ENCODE measurements around the gene ERC1.

Gene ERC1

DNA sequence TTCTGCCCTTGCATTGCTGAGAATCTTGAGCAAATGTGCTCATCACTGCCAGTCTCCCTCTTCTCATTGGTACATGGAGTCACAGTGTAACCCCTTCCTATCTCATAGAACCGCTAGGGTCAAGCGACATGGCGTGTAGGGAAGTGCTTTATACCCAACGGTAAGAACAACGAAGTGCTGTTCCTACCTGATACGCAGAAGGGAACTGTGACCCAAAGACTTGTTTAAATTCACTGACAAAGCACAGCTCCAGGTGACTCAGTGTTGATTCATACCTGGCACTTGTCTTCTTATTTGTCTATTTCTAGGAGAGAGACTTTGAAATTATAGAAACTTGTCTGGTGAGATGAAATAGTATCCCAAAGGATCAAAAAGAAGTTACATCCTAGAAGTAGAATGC is 549.7 kb downstream of the ERC1 start:
- DNase-seq (ENCODE audit: low spot score), result peak; percentile 62
- ChIA-PET CTCF (interaction anchor here (0.6 to 0.7 kb wide), 2 partner anchors 10 to 229 kb away, joined by 3 read pairs; no protein-coding TSS in a partner anchor), POLR2A (ENCODE audit: low non-redundant PET) (interaction anchor here (0.7 kb wide), 1 partner anchor 26 kb away, joined by 3 read pairs; no protein-coding TSS in a partner anchor)
- TF ChIP-seq, protein P1, sequence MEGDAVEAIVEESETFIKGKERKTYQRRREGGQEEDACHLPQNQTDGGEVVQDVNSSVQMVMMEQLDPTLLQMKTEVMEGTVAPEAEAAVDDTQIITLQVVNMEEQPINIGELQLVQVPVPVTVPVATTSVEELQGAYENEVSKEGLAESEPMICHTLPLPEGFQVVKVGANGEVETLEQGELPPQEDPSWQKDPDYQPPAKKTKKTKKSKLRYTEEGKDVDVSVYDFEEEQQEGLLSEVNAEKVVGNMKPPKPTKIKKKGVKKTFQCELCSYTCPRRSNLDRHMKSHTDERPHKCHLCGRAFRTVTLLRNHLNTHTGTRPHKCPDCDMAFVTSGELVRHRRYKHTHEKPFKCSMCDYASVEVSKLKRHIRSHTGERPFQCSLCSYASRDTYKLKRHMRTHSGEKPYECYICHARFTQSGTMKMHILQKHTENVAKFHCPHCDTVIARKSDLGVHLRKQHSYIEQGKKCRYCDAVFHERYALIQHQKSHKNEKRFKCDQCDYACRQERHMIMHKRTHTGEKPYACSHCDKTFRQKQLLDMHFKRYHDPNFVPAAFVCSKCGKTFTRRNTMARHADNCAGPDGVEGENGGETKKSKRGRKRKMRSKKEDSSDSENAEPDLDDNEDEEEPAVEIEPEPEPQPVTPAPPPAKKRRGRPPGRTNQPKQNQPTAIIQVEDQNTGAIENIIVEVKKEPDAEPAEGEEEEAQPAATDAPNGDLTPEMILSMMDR (conservative IDR thresholded peaks at IDR 0.05; ENCODE audit: low read depth), result no peak
- no peak overlapping the region for H3K27ac ChIP-seq

DNA sequence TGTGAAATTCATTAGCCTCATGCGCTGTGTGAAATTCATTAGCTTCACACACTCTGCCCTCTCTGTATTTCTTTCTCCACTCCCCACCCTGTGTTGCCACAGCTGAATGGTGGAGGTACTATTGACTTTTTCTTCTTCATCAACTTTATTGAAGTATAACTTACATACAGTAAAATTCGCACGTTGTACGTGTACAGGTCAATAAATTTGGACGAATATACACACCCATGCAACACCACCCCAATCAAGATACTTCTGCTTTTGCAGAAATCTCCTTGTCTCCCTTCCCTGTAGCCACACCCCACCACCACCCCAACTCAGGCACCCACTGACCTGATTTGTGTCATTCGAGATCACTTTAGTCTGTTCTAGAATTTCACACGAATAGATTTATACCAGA is 551.6 kb downstream of the ERC1 start:
- POLR2A ChIA-PET (ENCODE audit: low non-redundant PET), result no interaction called here
- no peak for DNase-seq (ENCODE audit: low spot score)
- CTCF ChIA-PET, result no interaction called here
- TF ChIP-seq, protein P1 (conservative IDR thresholded peaks at IDR 0.05; ENCODE audit: low read depth), result no peak
- no peak overlapping the region for H3K27ac ChIP-seq

DNA sequence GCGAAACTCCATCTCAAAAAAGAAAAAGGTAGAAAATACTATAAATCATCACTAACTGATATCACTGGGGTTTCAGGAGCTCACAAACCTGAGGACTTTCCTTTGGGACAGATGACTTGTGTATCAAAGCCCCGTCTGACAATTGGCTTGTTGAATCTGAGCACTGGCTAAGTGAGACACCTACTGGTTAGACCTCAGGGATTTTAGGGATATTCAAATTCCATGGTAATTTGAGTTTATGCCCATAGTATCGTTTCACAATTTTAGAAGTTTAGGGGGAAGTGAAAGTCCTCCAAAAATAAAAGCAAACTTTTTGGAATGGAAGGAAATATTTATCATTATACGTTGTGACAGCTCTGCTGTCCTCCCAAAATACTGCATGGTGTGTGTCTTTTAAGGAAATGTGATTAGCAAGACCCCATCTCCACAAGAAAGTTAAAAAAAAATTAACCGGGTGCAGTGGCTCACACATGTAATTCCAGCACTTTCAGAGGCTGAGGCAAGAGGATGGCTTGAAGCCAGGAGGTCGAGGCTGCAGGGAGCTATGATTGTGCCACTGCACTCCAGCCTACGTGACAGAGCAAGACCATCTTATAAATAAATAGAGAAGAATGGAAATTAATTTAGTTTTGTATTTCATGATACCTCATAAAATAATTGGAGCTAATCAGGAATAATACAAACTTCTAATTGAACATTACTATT is 554.1 kb downstream of the ERC1 start:
- no peak for DNase-seq (ENCODE audit: low spot score)
- TF ChIP-seq, protein P1 (conservative IDR thresholded peaks at IDR 0.05; ENCODE audit: low read depth), result no peak
- no peak overlapping the region for H3K27ac ChIP-seq
- POLR2A ChIA-PET (ENCODE audit: low non-redundant PET), result no interaction called here
- CTCF ChIA-PET, result interaction anchor here (0.6 kb wide), 1 partner anchor 427 kb away, joined by 3 read pairs; no protein-coding TSS in a partner anchor

All from RWPE1 (cell line).